GM12878 (cell line): ENCODE results near the gene CNNM4. TPM values are rescaled to one million over a fixed set of nuclear protein-coding genes. Genes with fewer than 3 reads are reported as not detected.

ENCODE experiments used
- ATAC-seq: fragments of 200-7000 bp; cut with Tn5 transposase; 3 replicates; pipeline ENCODE4 v1.9.1; 2020; ENCODE audit warnings: mild to moderate bottlenecking, moderate library complexity
- BruUV-seq: library from RNA; stranded (reverse); fragments of 400-500 nt; replicated peaks from 2 replicates; lab custom pipeline; 2021; lab: Mats Ljungman, UMichigan
- CTCF ChIA-PET: fragments of 300-600 bp; sonication (Branson Sonifier 250); formaldehyde crosslinking; extraction: SDS; loops from one replicate; lab custom pipeline; 2021; ENCODE audit warnings: inconsistent platforms; lab: Yijun Ruan, JAX
- POLR2A ChIA-PET: fragments of 350-600 bp; formaldehyde crosslinking; extraction: SDS; loops from one replicate; lab custom pipeline; 2021; ENCODE audit warnings: inconsistent platforms; lab: Charles Lee
- RAD21 ChIA-PET: fragments of 300-600 bp; sonication (Branson Sonifier 250); formaldehyde crosslinking; loops from one replicate; lab custom pipeline; 2023; ENCODE audit warnings: antibody characterized with exemption; ENCODE audit not compliant: unreplicated experiment; lab: Charles Lee
- SMC1A ChIA-PET: fragments of 300-600 bp; sonication (Branson Sonifier 250); formaldehyde crosslinking; loops from one replicate; lab custom pipeline; 2023; ENCODE audit not compliant: unreplicated experiment, uncharacterized antibody; lab: Charles Lee
- DNase-seq: peaks from one replicate; pipeline ENCODE4 v3.0.0-alpha.2; 2011; ENCODE audit warnings: low read depth, low spot score
- FAIRE-seq: peaks from 3 replicates; lab custom pipeline; 2011; peaks lifted over from hg19 to GRCh38; lab: Jason Lieb, UNC
- H2AFZ ChIP-seq: 2 replicates; pipeline ENCODE4 v1.6.0; 2011; ENCODE audit warnings: low read depth, low read length, control low read depth; ENCODE audit not compliant: control insufficient read depth
- H3K27ac ChIP-seq: 2 replicates; pipeline ENCODE4 v1.5.1; 2011; ENCODE audit warnings: control low read depth; ENCODE audit not compliant: control insufficient read depth, insufficient read depth
- H3K27me3 ChIP-seq, 2 experiments: replicated peaks in 1 of 2; 2 replicates each; pipeline versions ENCODE4 v1.6.0 to v1.6.1; 2011; ENCODE audit warnings: low read length in 1 of 2; ENCODE audit not compliant: control insufficient read depth in 2 of 2, insufficient read depth in 2 of 2
- H3K36me3 ChIP-seq, 2 experiments: 2 replicates each; pipeline ENCODE4 v1.5.1; 2011; ENCODE audit warnings: low read length in 1 of 2; ENCODE audit not compliant: control insufficient read depth in 2 of 2, insufficient read depth in 2 of 2
- H3K4me1 ChIP-seq: 2 replicates; pipeline ENCODE4 v1.6.1; 2011; ENCODE audit warnings: mild to moderate bottlenecking, low read length, moderate library complexity, mixed read lengths; ENCODE audit not compliant: control insufficient read depth, insufficient read depth
- H3K4me2 ChIP-seq: 2 replicates; pipeline ENCODE4 v1.6.0; 2011; ENCODE audit warnings: control low read depth; ENCODE audit not compliant: control insufficient read depth, insufficient read depth
- H3K4me3 ChIP-seq: fragments of 200-600 bp; sonication (generic); 2 replicates; pipeline ENCODE4 v1.5.1; 2016
- H3K79me2 ChIP-seq: 2 replicates; pipeline ENCODE4 v1.6.0; 2011; ENCODE audit warnings: low read length; ENCODE audit not compliant: control insufficient read depth, insufficient read depth
- H3K9ac ChIP-seq: 2 replicates; pipeline ENCODE4 v1.8.0; 2011; ENCODE audit warnings: low read length, control low read depth, mixed read lengths; ENCODE audit not compliant: control insufficient read depth, insufficient read depth
- H3K9me3 ChIP-seq: replicated peaks from 3 replicates; pipeline ENCODE4 v1.5.1; 2011; ENCODE audit warnings: mild to moderate bottlenecking, low read length; ENCODE audit not compliant: control insufficient read depth, insufficient read depth
- H4K20me1 ChIP-seq: 2 replicates; pipeline ENCODE4 v1.6.0; 2011; ENCODE audit not compliant: control insufficient read depth, insufficient read depth
- BHLHE40 ChIP-seq, 2 experiments: fragments of 450-650 bp in 1 of 2; IDR thresholded peaks; 2 replicates each; pipeline ENCODE4 v1.6.1; 2011 to 2017; ENCODE audit warnings: low read depth in 2 of 2, borderline replicate concordance in 1 of 2, improper control_type of control experiment in 1 of 2, low read length in 1 of 2, mild to moderate bottlenecking in 1 of 2
- ETV6 ChIP-seq, 2 experiments: fragments of 450-650 bp in 1 of 2; IDR thresholded peaks in 1 of 2; conservative IDR thresholded peaks in 1 of 2; 2 replicates each; pipeline ENCODE4 v1.6.1; 2014; ENCODE audit warnings: antibody characterized with exemption in 1 of 2, borderline replicate concordance in 1 of 2, low read depth in 1 of 2, mild to moderate bottlenecking in 1 of 2, moderate library complexity in 1 of 2
- WGBS: methylation state at CpG from one replicate; pipeline ENCODE4 v1.1.6; 2016; ENCODE audit warnings: low lambda C conversion rate; ENCODE audit not compliant: insufficient replicate concordance, insufficient coverage; ENCODE audit errors: missing lambda C conversion rate; 5-methylcytosine and 5-hydroxymethylcytosine counted together
- in situ Hi-C: fragments of 300-500 bp; cut with MboI; formaldehyde crosslinking; loops from 9 replicates; pipeline ENCODE4 v1.14.3; 2018; ENCODE audit warnings: mixed read lengths
- intact Hi-C: fragments of 100-400 bp; cut with micrococcal nuclease; formaldehyde crosslinking; loops from one replicate; pipeline ENCODE4 v1.14.2; 2022; ENCODE audit not compliant: unreplicated experiment
- polyA plus RNA-seq, 11 experiments: library from polyadenylated mRNA; depleted of rRNA in 4 of 11; unstranded in 6 of 11; stranded (reverse) in 5 of 11; fragments of >200 nt; fragmentation: Nextera tagmentation in 4 of 11; fragmentation: Illumina TruSeq in 1 of 11; extraction: Ambion mirVana in 4 of 11; extraction: Trizol in 1 of 11; gene quantifications; 1 replicate in 1 of 11; 2 replicates in 10 of 11; pipeline versions ENCODE4 v1.2.1 to v1.2.3, GENCODE V29; 2011 to 2016; ENCODE audit warnings: inconsistent platforms in 2 of 11, missing spikeins in 2 of 11, low read depth in 1 of 11
- total RNA-seq, 4 experiments: library from RNA; depleted of rRNA in 3 of 4; stranded (reverse); fragments of >200 nt in 3 of 4; fragmentation: Illumina TruSeq in 1 of 4; extraction: Trizol in 1 of 4; gene quantifications; 2 replicates each; pipeline versions ENCODE4 v1.2.1 to v1.2.3, GENCODE V29; 2013 to 2021
- TF ChIP-seq, protein P1 (sequence below): fragments of 450-650 bp; IDR thresholded peaks from 2 replicates; pipeline ENCODE4 v1.6.1; 2016; ENCODE audit warnings: mild to moderate bottlenecking

The CNNM4 gene
- total and polyA plus RNA-seq, 10 of the 15 experiments (the other 5 are each of a cell fraction or from before 2014, with no cell fraction given): 2.4 to 13.8 (median 8.1) TPM

DNA sequence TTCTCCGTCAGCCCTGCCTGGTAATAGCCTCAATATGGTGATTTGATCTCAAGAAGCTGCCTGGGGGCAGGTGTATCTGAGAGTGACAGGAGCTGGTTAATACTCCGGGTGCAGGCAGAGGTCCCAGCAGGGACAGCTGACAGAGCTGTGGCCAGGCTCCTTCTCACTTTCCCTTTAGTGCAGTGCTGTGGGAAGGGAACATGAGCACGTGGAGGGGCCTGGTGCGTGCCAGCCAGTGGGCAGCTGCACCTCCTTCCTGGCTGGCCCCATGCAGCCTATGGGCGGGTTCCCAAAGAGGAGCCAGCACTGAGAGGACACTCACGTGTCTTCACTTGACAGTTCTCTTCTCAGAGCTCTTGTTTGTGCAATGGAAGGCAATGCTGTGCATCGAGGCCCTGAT lies 9.1 kb downstream of the CNNM4 start:
- ChIA-PET CTCF (interaction anchor here (0.9 kb wide), 1 partner anchor 30 kb away, joined by 3 read pairs; no protein-coding TSS in a partner anchor), SMC1A (interaction anchor here (1.3 to 1.9 kb wide), 2 partner anchors 8 to 9 kb away, joined by 4 to 5 read pairs; no protein-coding TSS in a partner anchor), RAD21 (interaction anchor here (0.6 kb wide), 1 partner anchor 82 kb away, joined by 3 read pairs; no protein-coding TSS in a partner anchor), POLR2A (interaction anchor here (0.5 to 0.9 kb wide), 2 partner anchors 8 to 225 kb away, joined by 3 read pairs; no protein-coding TSS in a partner anchor)
- in situ Hi-C loops: no loop called here
- Histone ChIP-seq H3K4me2 (peak overlapping the region; percentile 23; the same call in 1 of the 2 replicates), H3K36me3 (peaks cover 0 to 5% of the 10 kb centered on the region in 2 experiments; a peak in 1 of 4 replicates), H4K20me1 (no peaks in the 10 kb centered on the region), H3K79me2 (peaks cover 44% of the 10 kb centered on the region), H3K4me3 (no peak overlapping the region), H3K4me1 (peaks cover 60% of the 10 kb centered on the region), H3K27ac (no peak overlapping the region), H3K9me3 (no peaks in the 10 kb centered on the region), H3K9ac (no peak overlapping the region), H2AFZ (no peak overlapping the region), H3K27me3 (no peaks in the 10 kb centered on the region)
- 76% methylated on average over 7 of the region's 7 CpGs for WGBS
- DNase-seq (no peak), ATAC-seq (no peak), FAIRE-seq (no peak)
- intact Hi-C loops: loop anchor here (10.0 kb wide), 1 partner anchor 235 kb away; the partner anchor contains the start of gene ARID5A
- no TSS peak for BruUV-seq
- TF ChIP-seq, protein P1, sequence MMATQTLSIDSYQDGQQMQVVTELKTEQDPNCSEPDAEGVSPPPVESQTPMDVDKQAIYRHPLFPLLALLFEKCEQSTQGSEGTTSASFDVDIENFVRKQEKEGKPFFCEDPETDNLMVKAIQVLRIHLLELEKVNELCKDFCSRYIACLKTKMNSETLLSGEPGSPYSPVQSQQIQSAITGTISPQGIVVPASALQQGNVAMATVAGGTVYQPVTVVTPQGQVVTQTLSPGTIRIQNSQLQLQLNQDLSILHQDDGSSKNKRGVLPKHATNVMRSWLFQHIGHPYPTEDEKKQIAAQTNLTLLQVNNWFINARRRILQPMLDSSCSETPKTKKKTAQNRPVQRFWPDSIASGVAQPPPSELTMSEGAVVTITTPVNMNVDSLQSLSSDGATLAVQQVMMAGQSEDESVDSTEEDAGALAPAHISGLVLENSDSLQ: peak; percentile 38; the same call in 1 of the 2 replicates
- TF ChIP-seq ETV6 (conservative IDR thresholded peaks at IDR 0.05 in 1 of 2, IDR thresholded peaks at IDR 0.05 in 1 of 2; ENCODE audit: borderline replicate concordance in 1 of 2, low read depth in 1 of 2) (no peak), BHLHE40 (IDR thresholded peaks at IDR 0.05; ENCODE audit: borderline replicate concordance in 1 of 2, low read depth in 2 of 2, low read length in 1 of 2) (peak in 1 of 2 experiments; percentile 33; a peak in 1 of 4 replicates)
